ENCODE results near the gene RASA3.

Gene RASA3

GRCh38 chr13:114123448-114123847, 9.0 kb downstream of the RASA3 start:
- no peak for TF ChIP-seq CTCF (conservative IDR thresholded peaks at IDR 0.05; ENCODE audit: low read depth, low read length)
- no peak overlapping the region for H3K4me3 ChIP-seq (ENCODE audit: low read length)
- no peak for DNase-seq (ENCODE audit: low read depth)

GRCh38 chr13:114122591-114123211, 9.7 kb downstream of the RASA3 start:
- no peak overlapping the region for H3K4me3 ChIP-seq (ENCODE audit: low read length)
- no peak for DNase-seq (ENCODE audit: low read depth)
- no peak for TF ChIP-seq CTCF (conservative IDR thresholded peaks at IDR 0.05; ENCODE audit: low read depth, low read length)

GRCh38 chr13:114122127-114122511, 10.3 kb downstream of the RASA3 start:
- no peak overlapping the region for H3K4me3 ChIP-seq (ENCODE audit: low read length)
- no peak for TF ChIP-seq CTCF (conservative IDR thresholded peaks at IDR 0.05; ENCODE audit: low read depth, low read length)
- no peak for DNase-seq (ENCODE audit: low read depth)

- no peak for TF ChIP-seq CTCF (conservative IDR thresholded peaks at IDR 0.05; ENCODE audit: low read depth, low read length)
- DNase-seq (ENCODE audit: low read depth): no peak
- no peak overlapping the region for H3K4me3 ChIP-seq (ENCODE audit: low read length)
Measured at GRCh38 chr13:114121496-114122126, 10.8 kb downstream of the RASA3 start.

- H3K4me3 ChIP-seq (ENCODE audit: low read length): no peak overlapping the region
- DNase-seq (ENCODE audit: low read depth): no peak
- TF ChIP-seq CTCF (conservative IDR thresholded peaks at IDR 0.05; ENCODE audit: low read depth, low read length): no peak
Measured at GRCh38 chr13:114121031-114121430, 11.4 kb downstream of the RASA3 start.

- DNase-seq (ENCODE audit: low read depth): no peak
Measured at GRCh38 chr13:114120591-114121011, 11.8 kb downstream of the RASA3 start.

More at GRCh38 chr13:114120591-114121011, 11.8 kb downstream of the RASA3 start:
- H3K4me3 ChIP-seq (ENCODE audit: low read length): no peak overlapping the region
- no peak for TF ChIP-seq CTCF (conservative IDR thresholded peaks at IDR 0.05; ENCODE audit: low read depth, low read length)

All from retinal pigment epithelial cell (primary cell).